Prostate gland (tissue), 2 donors: ENCODE results near the gene NOXO1. TPM values are rescaled to one million over a fixed set of nuclear protein-coding genes. Genes with fewer than 3 reads are reported as not detected.

Source experiments
- DNase-seq: peaks from one replicate; pipeline ENCODE4 v3.0.0-alpha.2; 2019; ENCODE audit warnings: low spot score
- H3K27ac ChIP-seq, 2 donors: fragments of 200-600 bp; sonication (generic); 2 replicates each; pipeline ENCODE4 v1.5.1; 2017 to 2019
- H3K27me3 ChIP-seq: fragments of 200-600 bp; sonication (generic); replicated peaks from 2 replicates; pipeline ENCODE4 v1.5.1; 2019; ENCODE audit not compliant: insufficient read depth
- H3K36me3 ChIP-seq, 2 donors: fragments of 200-600 bp; sonication (generic); 1 replicate in 1 of 2; 2 replicates in 1 of 2; pipeline versions ENCODE4 v1.5.1 to v1.8.1; 2017 to 2019
- H3K4me1 ChIP-seq: fragments of 200-600 bp; sonication (generic); replicated peaks from 2 replicates; pipeline ENCODE4 v1.5.1; 2019
- H3K4me3 ChIP-seq, 2 donors: fragments of 200-600 bp; sonication (generic); 2 replicates each; pipeline ENCODE4 v1.5.1; 2017 to 2019
- H3K9me3 ChIP-seq: fragments of 200-600 bp; sonication (generic); 2 replicates; pipeline ENCODE4 v1.5.1; 2017
- CTCF ChIP-seq, 4 experiments: fragments of 200-600 bp in 2 of 4; fragments of 450-650 bp in 2 of 4; sonication (generic) in 2 of 4; IDR thresholded peaks; 1 replicate in 3 of 4; 2 replicates in 1 of 4; pipeline ENCODE4 v1.5.1; 2016 to 2019; ENCODE audit warnings: antibody characterized with exemption in 4 of 4, mild to moderate bottlenecking in 2 of 4, moderate library complexity in 2 of 4
- POLR2A ChIP-seq: fragments of 450-650 bp; IDR thresholded peaks from one replicate; pipeline ENCODE4 v1.6.1; 2016; ENCODE audit warnings: antibody characterized with exemption, mild to moderate bottlenecking
- POLR2AphosphoS5 ChIP-seq: sonication (generic); formaldehyde crosslinking; IDR thresholded peaks from one replicate; pipeline ENCODE4 v1.6.1; 2017; ENCODE audit warnings: antibody characterized with exemption
- WGBS: methylation state at CpG from one replicate; pipeline ENCODE4 v1.1.5; 2018; 5-methylcytosine and 5-hydroxymethylcytosine counted together
- intact Hi-C: fragments of 100-400 bp; cut with DNase I; formaldehyde crosslinking; loops from one replicate; pipeline ENCODE4 v1.14.2; 2022
- total RNA-seq, 2 donors: library from RNA; depleted of rRNA; stranded (reverse); fragments of >200 nt; gene quantifications; one replicate each; pipeline ENCODE4 v1.1.0, GENCODE V29; 2016

Gene NOXO1
- total RNA-seq, 2 donors from 2014 or later, result 0.32 to 5.0 TPM

GRCh38 chr16:2009791-2010510 is 28.7 kb upstream of the NOXO1 start, which contains the start of gene ZNF598:
TSS of gene ZNF598 (minus strand) at chr16:2009821.
- DNase-seq, result peak; percentile 74
- 1% methylated on average over 45 of the region's 52 CpGs for WGBS
- TF ChIP-seq POLR2AphosphoS5 (peak; percentile 74), POLR2A (peak; percentile 81), CTCF (IDR thresholded peaks at IDR 0.05) (peak in 2 of 4 experiments; percentile 20 to 30)
- Histone ChIP-seq H3K27ac (peak within 1 kb of the TSS; percentile 79 to 81), H3K36me3 (no peaks in the 10 kb centered on the region), H3K4me1 (peaks cover 24% of the 10 kb centered on the region), H3K27me3 (no peaks in the 10 kb centered on the region), H3K4me3 (peak within 1 kb of the TSS; percentile 93 to 96), H3K9me3 (no peaks in the 10 kb centered on the region)
- intact Hi-C loops, result no loop called here

GRCh38 chr16:2009164-2009711 is 28.0 kb upstream of the NOXO1 start:
- Histone ChIP-seq H3K27ac (peak overlapping the region; percentile 69 to 79), H3K9me3 (no peaks in the 10 kb centered on the region), H3K4me3 (peak overlapping the region; percentile 93 to 96), H3K36me3 (no peaks in the 10 kb centered on the region), H3K4me1 (peaks cover 25% of the 10 kb centered on the region), H3K27me3 (no peaks in the 10 kb centered on the region)
- intact Hi-C loops, result no loop called here
- 0% methylated on average over 17 of the region's 55 CpGs for WGBS
- no peak for DNase-seq
- TF ChIP-seq POLR2AphosphoS5, result no peak
- no peak for TF ChIP-seq CTCF (IDR thresholded peaks at IDR 0.05)
- no peak for TF ChIP-seq POLR2A

GRCh38 chr16:2008631-2009163 is 27.4 kb upstream of the NOXO1 start:
- peaks cover 29% of the 10 kb centered on the region for H3K4me1 ChIP-seq
- H3K9me3 ChIP-seq, result no peaks in the 10 kb centered on the region
- WGBS, result 2% methylated on average over 23 of the region's 23 CpGs
- peak overlapping the region; percentile 69 to 79 for H3K27ac ChIP-seq
- no peaks in the 10 kb centered on the region for H3K27me3 ChIP-seq
- H3K36me3 ChIP-seq, result no peaks in the 10 kb centered on the region
- H3K4me3 ChIP-seq, result peak overlapping the region; percentile 93 to 96
- TF ChIP-seq CTCF (IDR thresholded peaks at IDR 0.05), result no peak
- TF ChIP-seq POLR2AphosphoS5, result no peak
- intact Hi-C loops, result no loop called here
- no peak for DNase-seq

- DNase-seq, result no peak
- Histone ChIP-seq H3K27me3 (no peaks in the 10 kb centered on the region), H3K4me3 (peak overlapping the region in 1 of 2 donors; percentile 96), H3K9me3 (no peaks in the 10 kb centered on the region), H3K27ac (peak overlapping the region in 1 of 2 donors; percentile 69), H3K4me1 (peaks cover 29% of the 10 kb centered on the region), H3K36me3 (no peaks in the 10 kb centered on the region)
- intact Hi-C loops, result no loop called here
- WGBS, result 44% methylated on average over 15 of the region's 15 CpGs
- TF ChIP-seq CTCF (IDR thresholded peaks at IDR 0.05) (no peak), POLR2AphosphoS5 (no peak), POLR2A (peak; percentile 27)
Measured at GRCh38 chr16:2008009-2008526, 26.8 kb upstream of the NOXO1 start.
